Ovary (tissue), 9 donors: ENCODE measurements around the gene ENTR1. TPM values are rescaled to one million over a fixed set of nuclear protein-coding genes. Genes with fewer than 3 reads are reported as not detected.

ENCODE experiments used
- DNase-seq, 5 donors: peaks; one replicate each; pipeline ENCODE4 v3.0.0-alpha.2; 2019 to 2020
- H3K27ac ChIP-seq, 2 donors: fragments of 200-600 bp; one replicate each; pipeline versions ENCODE4 v1.5.1 to v1.8.0; 2019 to 2022
- H3K27me3 ChIP-seq: fragments of 200-600 bp; one replicate; pipeline ENCODE4 v1.8.0; 2022
- H3K36me3 ChIP-seq: fragments of 200-600 bp; sonication (generic); one replicate; pipeline ENCODE4 v1.5.1; 2019
- H3K4me1 ChIP-seq: one replicate; pipeline ENCODE4 v1.8.1; 2013; ENCODE audit warnings: mild to moderate bottlenecking, moderate library complexity; ENCODE audit not compliant: insufficient read depth
- H3K4me3 ChIP-seq: fragments of 200-600 bp; sonication (generic); one replicate; pipeline ENCODE4 v1.5.1; 2017
- H3K9me3 ChIP-seq, 2 donors: fragments of 200-600 bp in 1 of 2; sonication (generic) in 1 of 2; one replicate each; pipeline versions ENCODE4 v1.5.1 to v1.8.1; 2013 to 2019; ENCODE audit warnings: mild to moderate bottlenecking in 1 of 2, moderate library complexity in 1 of 2
- EP300 ChIP-seq: sonication (generic); formaldehyde crosslinking; IDR thresholded peaks from one replicate; pipeline ENCODE4 v1.6.1; 2017; ENCODE audit warnings: antibody characterized with exemption
- POLR2A ChIP-seq: fragments of 450-650 bp; IDR thresholded peaks from one replicate; pipeline ENCODE4 v1.6.1; 2017; ENCODE audit warnings: antibody characterized with exemption, mild to moderate bottlenecking, moderate library complexity
- WGBS, 3 donors: extraction: QIAGEN DNeasy Blood & Tissue Kit in 1 of 3; methylation state at CpG; one replicate each; pipeline versions ENCODE4 v1.1.5 to v1.1.7; 2013 to 2017; 5-methylcytosine and 5-hydroxymethylcytosine counted together
- intact Hi-C, 4 donors: fragments of 100-400 bp; cut with DNase I; formaldehyde crosslinking; loops; one replicate each; pipeline versions ENCODE4 v1.11.0 to v1.15.1; 2022 to 2023
- polyA plus RNA-seq, 2 donors: library from polyadenylated mRNA; stranded (reverse); fragments of 200-250 nt in 1 of 2; fragments of 350-450 nt in 1 of 2; fragmentation: Illumina TruSeq in 1 of 2; extraction: RNeasy Lipid Tissue Mini Kit (QIAGEN cat#74804) in 1 of 2; gene quantifications; one replicate each; pipeline ENCODE4 v1.2.3, GENCODE V29; 2013 to 2014
- total RNA-seq, 7 donors: library from RNA; depleted of rRNA in 2 of 7; stranded (reverse); fragments of >200 nt in 2 of 7; fragmentation: NEBNext Ultra II Directional in 3 of 7; extraction: Animal tissue kit (Norgen Biotek cat#: 25700) in 3 of 7; gene quantifications; one replicate each; pipeline versions ENCODE4 v1.1.0 to v1.2.4, GENCODE V29; 2016 to 2023
- TF ChIP-seq, protein P1 (sequence below), 3 donors: fragments of 450-650 bp in 2 of 3; fragments of 200-600 bp in 1 of 3; IDR thresholded peaks; one replicate each; pipeline versions ENCODE4 v1.5.1 to v1.8.0; 2016 to 2022; ENCODE audit warnings: antibody characterized with exemption in 3 of 3, mild to moderate bottlenecking in 1 of 3
- donor health status: DM: no; HTN: no; CAD: no; lungs with moderate emphysema.
- donor health status: DM: no; HTN: no; CAD: no.
- donor health status: Bipolar disorder and iron deficiency.
- donor health status: DM: yes; HTN: yes; CAD: no.
- donor health status: DM: no; HTN: no; CAD: no.
- donor health status: DM: yes; HTN: yes; CAD: no.

The ENTR1 gene
- total and polyA plus RNA-seq, 9 donors, result 19.3 to 52.5 (median 27.2) TPM

- Histone ChIP-seq H3K27me3 (no peaks in the 10 kb centered on the region), H3K36me3 (no peaks in the 10 kb centered on the region), H3K4me3 (no peak overlapping the region), H3K9me3 (no peaks in the 10 kb centered on the region), H3K27ac (no peak overlapping the region), H3K4me1 (peaks cover 3% of the 10 kb centered on the region)
- TF ChIP-seq EP300, result no peak
- no peak for TF ChIP-seq POLR2A
- TF ChIP-seq, protein P1, sequence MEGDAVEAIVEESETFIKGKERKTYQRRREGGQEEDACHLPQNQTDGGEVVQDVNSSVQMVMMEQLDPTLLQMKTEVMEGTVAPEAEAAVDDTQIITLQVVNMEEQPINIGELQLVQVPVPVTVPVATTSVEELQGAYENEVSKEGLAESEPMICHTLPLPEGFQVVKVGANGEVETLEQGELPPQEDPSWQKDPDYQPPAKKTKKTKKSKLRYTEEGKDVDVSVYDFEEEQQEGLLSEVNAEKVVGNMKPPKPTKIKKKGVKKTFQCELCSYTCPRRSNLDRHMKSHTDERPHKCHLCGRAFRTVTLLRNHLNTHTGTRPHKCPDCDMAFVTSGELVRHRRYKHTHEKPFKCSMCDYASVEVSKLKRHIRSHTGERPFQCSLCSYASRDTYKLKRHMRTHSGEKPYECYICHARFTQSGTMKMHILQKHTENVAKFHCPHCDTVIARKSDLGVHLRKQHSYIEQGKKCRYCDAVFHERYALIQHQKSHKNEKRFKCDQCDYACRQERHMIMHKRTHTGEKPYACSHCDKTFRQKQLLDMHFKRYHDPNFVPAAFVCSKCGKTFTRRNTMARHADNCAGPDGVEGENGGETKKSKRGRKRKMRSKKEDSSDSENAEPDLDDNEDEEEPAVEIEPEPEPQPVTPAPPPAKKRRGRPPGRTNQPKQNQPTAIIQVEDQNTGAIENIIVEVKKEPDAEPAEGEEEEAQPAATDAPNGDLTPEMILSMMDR (IDR thresholded peaks at IDR 0.05), result no peak
- 54 to 63% (median 57%) methylated on average over 16 of the region's 16 CpGs for WGBS, 3 donors
- no peak for DNase-seq
- intact Hi-C loops, result no loop called here
Measured at GRCh38 chr9:136352682-136353081, 57.7 kb downstream of the ENTR1 start.

Other genes starting within 250 kb of the ENTR1 start
- not detected for gene LHX3, start 205.5 kb downstream of the ENTR1 start, total RNA-seq
- not detected for gene LHX3, start 205.5 kb downstream of the ENTR1 start, polyA plus RNA-seq
- 10 to 100 TPM in 3 of 7 donors, 1 to 10 TPM in 4; 7.5 to 14.3 (median 10.0) TPM for gene QSOX2, start 164.8 kb downstream of the ENTR1 start, total RNA-seq
- 1 to 10 TPM; 5.6 to 5.8 TPM for gene QSOX2, start 164.8 kb downstream of the ENTR1 start, polyA plus RNA-seq
- gene CCDC187, start 106.5 kb downstream of the ENTR1 start, total RNA-seq, result 10 to 100 TPM in 1 of 7 donors, 1 to 10 TPM in 2, under 1 TPM in 3, not detected in 1; 0.03 to 15.7 (median 1.2) TPM
- gene CCDC187, start 106.5 kb downstream of the ENTR1 start, polyA plus RNA-seq, result under 1 TPM; 0.02 to 0.05 TPM
- gene GPSM1, start 83.1 kb downstream of the ENTR1 start, total RNA-seq, result 10 to 100 TPM; 14.1 to 65.4 (median 36.4) TPM
- gene GPSM1, start 83.1 kb downstream of the ENTR1 start, polyA plus RNA-seq, result 10 to 100 TPM in 1 of 2 donors, under 1 TPM in 1; 0.57 to 26.6 TPM
- gene DNLZ, start 46.9 kb downstream of the ENTR1 start, total RNA-seq, result 10 to 100 TPM; 14.4 to 33.3 (median 24.2) TPM
- 10 to 100 TPM in 1 of 2 donors, 1 to 10 TPM in 1; 1.8 to 10.3 TPM for gene DNLZ, start 46.9 kb downstream of the ENTR1 start, polyA plus RNA-seq
- gene CARD9, start 36.9 kb downstream of the ENTR1 start, total RNA-seq, result 1 to 10 TPM in 4 of 7 donors, under 1 TPM in 3; 0.48 to 3.5 (median 1.3) TPM
- gene CARD9, start 36.9 kb downstream of the ENTR1 start, polyA plus RNA-seq, result under 1 TPM in 1 of 2 donors, not detected in 1; 0.61 TPM
- gene SNAPC4, start 10.4 kb downstream of the ENTR1 start, total RNA-seq, result 1 to 10 TPM; 5.4 to 9.6 (median 8.9) TPM
- gene SNAPC4, start 10.4 kb downstream of the ENTR1 start, polyA plus RNA-seq, result 1 to 10 TPM; 3.7 to 7.3 TPM
- 10 to 100 TPM; 18.7 to 46.0 (median 40.1) TPM for gene PMPCA, start within 50 bp of the ENTR1 start, total RNA-seq
- gene PMPCA, start within 50 bp of the ENTR1 start, polyA plus RNA-seq, result 10 to 100 TPM; 39.6 to 82.4 TPM
- 10 to 100 TPM; 11.0 to 18.5 (median 15.4) TPM for gene INPP5E, start 29.2 kb upstream of the ENTR1 start, total RNA-seq
- 1 to 10 TPM; 3.4 to 9.7 TPM for gene INPP5E, start 29.2 kb upstream of the ENTR1 start, polyA plus RNA-seq
- gene SEC16A, start 72.4 kb upstream of the ENTR1 start, total RNA-seq, result 10 to 100 TPM; 30.0 to 61.4 (median 50.2) TPM
- 10 to 100 TPM; 27.6 to 37.2 TPM for gene SEC16A, start 72.4 kb upstream of the ENTR1 start, polyA plus RNA-seq
- gene NOTCH1, start 135.4 kb upstream of the ENTR1 start, total RNA-seq, result 10 to 100 TPM in 6 of 7 donors, 1 to 10 TPM in 1; 7.3 to 30.9 (median 17.4) TPM
- gene NOTCH1, start 135.4 kb upstream of the ENTR1 start, polyA plus RNA-seq, result 1 to 10 TPM; 2.5 to 7.8 TPM